HG03565 (cell line): ENCODE data around the gene MDK.
A peak's percentile ranks its signal among the peaks of the same experiment; 100 is the strongest.

Source experiments
- ATAC-seq: cut with Tn5 transposase; IDR thresholded peaks from one replicate; pipeline ENCODE4 v1.9.1; 2021; ENCODE audit warnings: mild to moderate bottlenecking, moderate library complexity; ENCODE audit not compliant: unreplicated experiment

MDK gene

DNA sequence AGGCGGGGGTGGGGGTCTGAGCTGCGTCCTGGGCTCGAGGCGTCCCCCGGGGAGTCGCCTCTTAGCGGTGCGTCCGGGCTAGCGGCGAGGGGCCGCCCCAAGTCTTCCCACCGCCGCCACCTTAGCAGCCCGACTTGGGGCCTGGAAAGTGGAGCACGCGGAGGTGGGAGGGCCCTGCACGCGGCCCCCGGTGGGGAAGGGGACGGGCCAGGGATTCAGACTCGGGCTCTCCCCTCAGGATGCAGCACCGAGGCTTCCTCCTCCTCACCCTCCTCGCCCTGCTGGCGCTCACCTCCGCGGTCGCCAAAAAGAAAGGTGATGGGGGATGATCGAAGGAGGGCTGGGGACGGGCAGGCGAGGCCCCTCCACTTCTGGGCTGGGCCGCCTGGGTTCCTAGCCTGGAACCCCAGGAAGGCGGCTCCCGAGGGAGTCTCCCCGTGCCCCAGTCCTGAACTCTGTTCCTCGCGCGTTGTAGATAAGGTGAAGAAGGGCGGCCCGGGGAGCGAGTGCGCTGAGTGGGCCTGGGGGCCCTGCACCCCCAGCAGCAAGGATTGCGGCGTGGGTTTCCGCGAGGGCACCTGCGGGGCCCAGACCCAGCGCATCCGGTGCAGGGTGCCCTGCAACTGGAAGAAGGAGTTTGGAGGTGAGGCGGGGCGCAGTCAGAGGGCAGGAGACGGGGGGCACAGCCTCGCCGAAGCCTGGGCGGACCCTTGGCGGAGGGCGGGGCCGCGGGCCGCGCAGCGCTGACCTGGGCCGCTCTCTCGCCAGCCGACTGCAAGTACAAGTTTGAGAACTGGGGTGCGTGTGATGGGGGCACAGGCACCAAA lies 563 bp downstream of the MDK start:
- ATAC-seq = no peak

DNA sequence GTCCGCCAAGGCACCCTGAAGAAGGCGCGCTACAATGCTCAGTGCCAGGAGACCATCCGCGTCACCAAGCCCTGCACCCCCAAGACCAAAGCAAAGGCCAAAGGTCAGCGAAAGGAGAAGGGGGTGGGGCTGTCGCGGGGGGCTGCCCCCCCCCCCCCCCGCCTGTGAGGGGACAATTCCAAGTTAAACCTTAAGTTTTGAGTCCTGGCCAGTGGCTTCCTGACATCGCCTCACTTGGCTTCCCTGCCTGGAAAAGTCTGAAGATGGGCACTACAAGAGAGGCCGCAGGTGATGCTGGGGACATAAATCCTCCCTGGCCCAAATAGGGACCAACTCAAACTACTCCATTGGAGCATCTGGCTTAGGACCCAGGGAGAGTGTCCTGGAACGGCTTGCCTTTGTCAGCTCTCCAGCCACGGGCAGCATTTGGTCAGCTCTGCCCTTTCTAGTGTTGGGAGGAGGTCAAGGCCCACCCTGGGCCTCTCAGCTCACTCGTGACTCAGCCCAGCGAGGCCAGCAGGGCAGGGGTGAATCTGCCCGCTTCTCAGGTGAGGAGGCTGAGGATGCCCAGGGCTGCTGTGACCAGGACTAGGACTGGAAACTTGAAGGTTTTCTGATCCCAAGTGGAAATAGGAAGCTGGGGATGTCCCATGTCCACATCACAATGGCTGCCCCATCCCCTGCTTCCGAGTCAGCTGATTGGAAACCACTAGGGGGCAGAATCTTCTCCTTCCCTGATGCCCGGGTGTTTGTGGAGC lies 1.4 kb downstream of the MDK start:
- no peak for ATAC-seq

DNA sequence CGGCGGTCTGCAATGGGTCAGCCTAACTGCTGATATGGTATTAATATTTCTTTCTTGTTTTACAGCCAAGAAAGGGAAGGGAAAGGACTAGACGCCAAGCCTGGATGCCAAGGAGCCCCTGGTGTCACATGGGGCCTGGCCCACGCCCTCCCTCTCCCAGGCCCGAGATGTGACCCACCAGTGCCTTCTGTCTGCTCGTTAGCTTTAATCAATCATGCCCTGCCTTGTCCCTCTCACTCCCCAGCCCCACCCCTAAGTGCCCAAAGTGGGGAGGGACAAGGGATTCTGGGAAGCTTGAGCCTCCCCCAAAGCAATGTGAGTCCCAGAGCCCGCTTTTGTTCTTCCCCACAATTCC lies 1.9 kb downstream of the MDK start:
- no peak for ATAC-seq

DNA sequence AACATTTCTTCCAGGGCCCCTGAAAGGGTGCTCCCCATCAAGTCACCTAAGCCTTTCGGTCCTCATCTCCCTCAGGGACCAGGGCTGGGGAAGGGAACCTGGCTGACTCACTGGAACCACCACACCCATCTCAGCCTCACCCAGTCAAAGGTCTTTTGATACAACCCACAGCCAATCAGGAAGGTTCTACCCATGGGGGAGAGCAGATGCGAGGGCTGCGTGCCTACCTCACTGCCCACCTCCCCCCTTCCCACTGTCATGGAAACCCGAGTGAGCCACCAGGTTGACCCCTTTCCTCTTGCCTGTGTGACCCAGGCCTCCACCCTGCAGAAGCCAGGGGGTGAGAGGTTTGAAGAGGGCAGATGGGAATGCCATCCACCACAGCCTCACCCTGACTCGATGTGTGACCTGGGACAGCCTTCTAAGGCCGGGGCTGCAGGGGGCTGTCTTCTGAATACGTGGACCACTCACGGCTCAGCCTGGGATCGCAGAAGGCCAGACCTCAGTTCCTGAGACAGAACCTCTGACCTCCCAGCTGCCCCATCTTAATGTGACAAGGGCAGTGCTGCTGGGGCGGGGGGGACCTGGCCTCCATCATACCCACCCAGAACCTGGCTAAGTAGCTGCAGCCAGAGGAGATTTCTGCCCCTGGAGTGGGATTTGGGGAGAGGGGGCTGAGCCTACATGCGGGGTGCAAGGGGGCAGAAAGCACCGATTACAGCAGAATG lies 2.7 kb downstream of the MDK start:
- ATAC-seq = no peak

DNA sequence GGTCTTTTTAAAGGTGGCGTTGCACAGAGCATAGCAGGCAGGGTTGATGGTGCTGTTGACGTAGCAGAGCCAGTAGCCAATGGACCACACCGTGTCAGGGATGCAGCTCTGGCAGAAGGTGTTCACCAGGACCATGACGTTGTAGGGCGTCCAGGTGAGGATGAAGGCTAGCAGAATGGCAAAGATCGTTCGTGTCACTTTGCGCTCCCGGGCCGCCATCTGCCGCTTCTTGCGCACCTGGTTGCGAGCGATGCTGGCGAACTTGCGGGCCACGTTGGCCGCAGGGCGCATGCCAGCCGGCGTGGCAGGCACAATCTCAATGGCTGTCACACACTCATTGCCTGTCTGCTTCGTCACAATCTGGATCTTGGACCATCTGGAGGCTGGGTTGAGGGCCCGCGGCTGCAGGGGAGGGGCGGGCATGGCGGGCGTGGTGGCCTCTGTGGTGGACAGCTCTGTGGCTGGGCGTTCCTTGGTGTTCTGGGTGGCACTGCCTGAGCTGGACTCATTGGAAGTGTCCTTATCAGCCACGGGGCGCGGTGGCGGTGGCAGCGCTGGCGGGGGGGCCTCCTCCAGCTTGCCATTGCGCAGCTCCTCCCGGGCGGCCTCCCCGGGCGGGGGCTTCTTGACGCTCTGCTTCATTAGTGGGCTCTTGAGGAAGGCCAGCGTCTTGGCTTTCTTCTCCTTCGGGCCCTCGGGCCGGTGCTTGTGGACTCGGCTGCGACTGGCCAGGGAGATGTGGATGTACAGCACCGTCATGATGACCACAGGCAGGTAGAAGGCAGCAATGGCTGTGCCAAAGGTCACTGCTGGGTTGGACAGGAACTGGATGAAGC lies 3.9 kb downstream of the MDK start:
- ATAC-seq = no peak

DNA sequence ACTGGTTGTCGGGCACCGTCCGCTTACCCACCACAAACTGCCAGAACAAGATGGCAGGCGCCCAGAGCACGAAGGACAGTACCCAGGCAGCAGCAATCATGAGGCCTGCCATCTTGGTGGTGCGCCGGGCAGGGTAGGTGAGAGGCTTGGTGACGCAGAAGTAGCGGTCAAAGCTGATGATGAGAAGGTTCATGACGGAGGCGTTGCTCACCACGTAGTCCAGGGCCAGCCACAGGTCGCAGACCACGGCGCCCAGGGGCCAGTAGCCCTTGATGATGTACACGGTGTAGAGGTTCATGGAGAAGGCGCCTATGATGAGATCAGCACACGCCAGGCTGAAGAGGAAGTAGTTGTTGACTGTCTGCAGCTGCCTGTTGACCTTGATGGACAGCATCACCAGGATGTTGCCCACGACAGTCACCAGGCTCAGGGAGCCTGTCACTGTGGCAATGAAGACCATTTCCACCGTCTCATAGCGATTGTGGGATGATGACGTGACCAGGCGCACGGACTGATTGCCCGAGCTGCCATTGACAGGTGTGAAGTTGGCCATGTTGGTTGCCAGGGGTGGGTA lies 4.6 kb downstream of the MDK start:
- no peak for ATAC-seq

DNA sequence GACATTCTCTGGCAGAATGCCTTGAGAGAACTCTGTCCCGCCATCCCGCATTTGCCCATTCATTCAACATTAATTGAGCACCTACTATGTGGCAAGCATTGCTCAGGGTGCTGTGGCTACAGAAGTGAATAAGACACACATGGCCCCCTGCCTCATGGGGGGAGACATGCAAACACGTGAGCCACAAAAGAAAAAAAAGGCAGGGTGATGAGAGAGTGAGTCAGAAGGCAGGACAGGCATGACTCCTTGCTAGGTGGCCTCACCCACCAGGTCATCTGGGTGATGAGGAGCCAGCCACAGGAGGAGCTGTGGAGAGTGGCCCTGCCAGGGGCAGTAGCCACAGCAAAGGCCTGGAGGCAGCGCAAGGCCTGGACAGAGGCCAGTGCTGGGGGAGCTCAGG lies 5.2 kb downstream of the MDK start:
- no peak for ATAC-seq

DNA sequence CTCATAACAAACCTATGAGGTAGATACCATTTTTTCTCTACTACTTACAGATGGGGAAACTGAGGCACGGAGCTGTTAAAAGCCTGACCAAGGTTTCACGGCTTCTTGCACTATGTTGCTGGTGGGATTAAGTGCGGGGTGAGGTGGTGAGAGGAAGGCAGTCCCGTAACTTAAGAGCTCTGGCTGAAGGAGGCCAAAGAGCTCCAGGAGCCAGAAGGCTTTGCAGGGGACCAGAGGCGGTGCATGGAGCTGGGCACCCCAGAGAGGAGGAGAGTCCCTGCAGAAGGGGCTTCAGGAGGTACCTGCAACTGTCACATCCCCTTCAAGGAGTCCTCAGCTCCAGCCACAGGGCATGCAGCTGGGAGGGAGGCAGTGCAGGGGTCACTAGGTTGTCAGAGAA lies 6.0 kb downstream of the MDK start:
- ATAC-seq = no peak

DNA sequence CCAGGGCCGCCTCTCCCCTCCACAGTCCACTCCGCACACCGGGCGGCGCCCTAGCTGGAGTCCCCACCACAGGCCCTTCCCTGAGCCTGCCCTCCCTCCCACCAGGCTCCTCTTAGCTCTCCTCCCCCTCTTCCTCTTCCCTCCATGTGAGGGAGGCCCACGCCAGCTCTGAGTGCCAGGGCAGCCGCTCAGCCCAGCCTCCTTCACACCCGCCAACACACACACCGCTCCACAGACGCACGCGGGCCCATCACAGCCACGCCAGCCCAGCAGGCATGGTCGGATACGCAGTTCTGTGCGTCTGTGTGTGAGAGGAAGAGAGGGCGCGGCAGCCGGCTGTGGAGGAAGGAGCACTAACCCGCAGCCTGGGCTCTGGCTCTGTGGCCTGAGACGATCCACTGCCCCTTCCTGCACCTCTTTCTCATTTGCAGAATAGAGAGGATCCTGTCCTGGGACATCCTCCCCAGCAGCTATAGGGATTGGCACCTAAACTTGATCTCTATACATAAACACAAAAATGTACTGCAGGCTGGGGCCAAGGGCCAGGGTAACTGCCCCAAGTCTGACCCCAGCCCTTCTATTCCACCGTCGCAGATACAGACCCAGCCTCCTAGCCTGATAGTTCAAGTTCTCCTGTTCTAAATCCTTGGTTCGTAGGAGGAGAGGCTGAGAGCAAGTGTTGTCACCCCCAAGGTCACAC lies 6.6 kb downstream of the MDK start:
- no peak for ATAC-seq

DNA sequence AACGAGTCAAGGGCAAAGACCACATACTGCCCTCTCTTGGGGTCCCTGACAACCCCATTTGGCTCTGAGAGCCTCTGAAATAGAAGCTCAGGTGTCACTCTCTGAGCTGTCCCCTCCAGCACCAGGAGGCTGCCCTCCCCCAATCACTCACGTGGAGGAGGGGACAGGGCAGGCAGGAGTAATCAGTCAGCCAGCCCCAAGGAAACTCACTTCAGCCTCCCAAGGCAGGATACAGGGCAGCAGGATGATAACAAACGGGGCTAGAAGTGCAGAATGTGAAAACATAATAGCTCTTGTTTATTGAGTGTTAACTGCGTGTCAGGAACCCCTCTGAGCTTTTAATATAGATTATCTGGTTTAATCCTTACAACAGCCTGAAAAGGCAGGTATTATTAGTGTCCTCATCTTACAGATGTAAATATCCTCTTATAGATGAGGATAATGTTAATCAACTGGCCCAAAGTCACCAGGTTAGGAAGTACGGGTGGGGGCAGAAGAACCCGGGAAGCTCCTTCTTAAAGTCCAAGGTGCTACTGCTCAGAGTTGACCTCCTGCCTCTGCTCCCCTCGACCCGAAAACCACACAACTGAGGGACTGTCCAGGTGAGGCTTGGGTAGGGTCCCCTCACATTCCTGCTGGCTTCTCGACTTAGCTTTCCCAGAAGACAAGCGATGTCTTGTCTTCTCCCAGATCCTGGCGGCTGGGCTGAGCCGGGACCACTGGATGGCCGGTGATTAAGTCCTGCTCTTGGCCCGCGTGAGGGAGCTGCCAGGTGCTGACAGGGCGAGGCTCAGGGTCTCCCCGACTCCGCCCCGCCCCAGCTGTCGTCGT lies 7.4 kb downstream of the MDK start:
- ATAC-seq = no peak

DNA sequence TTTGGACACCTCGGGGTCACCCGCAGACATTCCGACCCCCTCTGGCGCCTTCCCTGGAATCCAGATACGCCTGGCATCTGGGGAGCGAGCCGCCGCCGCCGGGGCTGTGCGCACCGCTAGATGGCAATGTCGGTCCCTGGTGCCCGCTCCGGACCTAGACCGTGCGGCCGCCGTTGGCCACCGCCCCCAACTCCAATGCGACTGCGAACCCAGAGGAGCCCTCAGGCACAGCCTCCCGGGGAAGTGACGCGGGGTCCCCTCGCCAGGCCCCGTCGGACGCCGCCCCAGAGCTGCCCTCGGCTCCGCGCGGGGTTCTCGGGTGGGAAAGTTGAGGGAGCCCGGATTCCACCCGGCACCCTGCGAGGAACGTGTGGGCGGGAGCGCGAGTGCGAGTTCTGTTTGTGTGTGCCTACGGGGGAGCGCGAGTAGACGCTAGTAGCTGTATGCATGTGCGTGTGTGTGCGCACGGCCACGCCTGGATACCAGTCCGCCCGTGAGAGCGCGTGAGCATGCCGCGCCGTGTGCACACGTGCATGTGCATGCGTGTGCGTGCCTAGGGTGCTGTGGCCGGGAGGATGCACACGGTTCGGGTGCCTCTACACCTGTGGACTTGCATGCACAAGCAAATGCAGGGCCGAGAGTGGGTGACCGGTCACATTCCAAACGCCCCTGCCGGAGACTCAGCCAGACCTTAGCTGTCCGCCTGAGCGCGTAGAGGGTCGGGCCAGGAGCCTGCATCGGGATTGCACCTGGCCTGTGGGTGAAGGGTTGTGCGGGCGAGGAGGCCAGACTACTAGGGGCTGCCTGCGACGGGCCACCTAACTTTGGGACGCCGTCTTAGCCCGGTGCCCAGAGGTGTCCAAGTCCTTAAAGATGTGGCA lies 8.2 kb downstream of the MDK start:
- ATAC-seq = no peak

DNA sequence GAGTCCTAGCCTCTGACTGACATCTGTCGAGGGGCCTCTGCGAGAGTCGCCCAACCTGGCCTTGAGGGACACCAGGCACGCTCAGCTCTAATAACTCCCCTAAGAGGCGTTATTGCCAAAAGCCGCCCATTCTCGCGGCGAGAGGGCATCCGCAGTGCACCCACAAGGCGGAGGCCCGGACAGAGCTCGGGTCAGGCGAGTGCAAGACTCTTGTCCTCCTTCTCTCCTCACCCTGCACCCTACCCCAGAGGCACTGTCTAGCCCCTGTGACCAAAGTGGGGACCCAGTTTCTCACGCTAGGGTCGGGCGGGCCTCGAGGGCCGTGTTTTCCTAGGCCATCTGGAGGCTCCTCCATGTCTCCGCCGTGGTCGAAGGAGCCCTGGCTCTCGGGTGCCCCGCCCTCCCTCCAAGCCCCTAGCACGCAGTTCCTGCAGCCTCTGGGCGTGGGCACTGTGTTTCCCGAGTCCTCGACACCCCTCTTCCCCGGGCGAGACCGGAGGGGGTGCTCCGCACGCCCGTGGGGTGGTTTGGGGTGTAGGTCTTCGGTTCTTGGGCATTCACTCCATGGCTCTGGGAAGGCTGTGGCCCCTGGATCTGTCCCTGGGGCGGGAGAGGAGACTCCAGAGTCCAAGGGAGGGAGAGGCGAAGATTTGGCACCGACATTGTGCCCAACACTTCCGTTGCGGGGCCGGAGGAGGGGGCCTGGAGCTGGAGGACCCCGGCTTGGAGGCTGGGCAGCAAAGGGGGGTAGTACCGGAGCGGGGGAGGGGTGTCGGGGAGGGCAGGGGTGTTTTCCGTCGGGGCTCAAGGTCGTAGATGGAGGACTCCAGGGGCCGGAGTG lies 9.1 kb downstream of the MDK start:
- ATAC-seq = no peak

DNA sequence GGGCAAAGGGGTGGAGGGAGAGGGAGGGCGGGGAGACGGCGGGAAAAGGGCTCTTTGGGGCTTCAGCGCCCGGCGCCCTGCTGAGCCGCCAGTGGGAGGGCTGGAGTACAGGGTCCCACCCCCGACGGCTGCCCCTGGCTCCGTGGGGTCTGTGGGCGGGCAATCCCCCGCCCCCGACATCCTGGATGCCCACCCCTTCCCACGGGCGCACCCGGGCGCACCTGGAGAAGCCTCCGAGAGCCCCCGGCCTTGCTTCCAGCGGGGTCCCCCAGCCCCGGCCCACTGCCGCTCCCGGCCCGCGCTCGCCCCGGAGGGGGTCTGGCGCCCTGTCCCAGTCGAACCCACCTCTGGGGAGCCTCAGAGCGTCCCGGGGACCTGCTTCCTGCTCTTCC lies 9.7 kb downstream of the MDK start:
- ATAC-seq = no peak

DNA sequence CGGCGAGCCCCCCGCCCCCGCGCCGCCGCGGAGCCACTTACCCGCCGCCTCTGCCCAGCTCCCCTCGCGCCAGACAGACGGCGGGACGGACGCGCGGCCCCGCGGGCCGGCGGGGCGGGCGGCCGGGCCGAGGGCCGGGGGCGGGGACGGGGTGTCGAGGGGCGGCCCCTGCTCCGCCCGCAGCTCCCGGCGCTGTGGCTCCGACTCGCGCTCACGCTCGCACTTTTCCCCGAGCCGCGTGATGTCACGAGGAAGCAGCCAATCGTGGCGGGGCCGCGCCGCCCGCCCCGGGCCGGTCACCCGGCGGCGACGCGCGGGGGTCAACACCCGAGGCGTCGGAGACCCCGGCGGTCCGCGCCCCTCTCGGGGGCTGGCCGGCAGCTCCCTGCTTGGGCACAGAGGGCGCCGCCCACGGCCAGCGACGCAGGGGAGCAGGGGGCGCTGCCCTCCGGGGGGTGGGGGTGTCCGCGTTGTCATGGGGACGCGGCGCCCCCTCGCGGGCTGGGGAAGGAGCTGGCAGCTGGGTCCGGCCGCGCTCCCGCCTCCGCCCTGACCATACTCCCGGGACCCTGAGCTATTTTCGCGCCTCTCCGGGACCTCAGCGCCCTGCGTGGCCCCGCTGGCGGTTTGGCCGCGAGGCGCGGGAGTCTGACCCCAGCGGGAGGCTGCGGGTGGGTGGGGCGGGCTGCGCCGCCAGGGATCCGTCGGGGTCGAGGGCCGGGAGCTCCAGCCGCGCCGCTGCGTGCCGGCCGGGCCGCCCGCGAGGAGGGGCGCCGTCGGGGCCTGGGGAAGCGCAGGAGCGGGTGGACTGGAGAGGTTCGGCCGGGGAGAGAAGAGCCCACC lies 10.3 kb downstream of the MDK start, which contains the start of gene CHRM4:
CHRM4 (minus strand) TSS at position 199 of the 843 bp plus-strand sequence. CDS start 5,219 bp downstream, outside the sequence.
- ATAC-seq = no peak

DNA sequence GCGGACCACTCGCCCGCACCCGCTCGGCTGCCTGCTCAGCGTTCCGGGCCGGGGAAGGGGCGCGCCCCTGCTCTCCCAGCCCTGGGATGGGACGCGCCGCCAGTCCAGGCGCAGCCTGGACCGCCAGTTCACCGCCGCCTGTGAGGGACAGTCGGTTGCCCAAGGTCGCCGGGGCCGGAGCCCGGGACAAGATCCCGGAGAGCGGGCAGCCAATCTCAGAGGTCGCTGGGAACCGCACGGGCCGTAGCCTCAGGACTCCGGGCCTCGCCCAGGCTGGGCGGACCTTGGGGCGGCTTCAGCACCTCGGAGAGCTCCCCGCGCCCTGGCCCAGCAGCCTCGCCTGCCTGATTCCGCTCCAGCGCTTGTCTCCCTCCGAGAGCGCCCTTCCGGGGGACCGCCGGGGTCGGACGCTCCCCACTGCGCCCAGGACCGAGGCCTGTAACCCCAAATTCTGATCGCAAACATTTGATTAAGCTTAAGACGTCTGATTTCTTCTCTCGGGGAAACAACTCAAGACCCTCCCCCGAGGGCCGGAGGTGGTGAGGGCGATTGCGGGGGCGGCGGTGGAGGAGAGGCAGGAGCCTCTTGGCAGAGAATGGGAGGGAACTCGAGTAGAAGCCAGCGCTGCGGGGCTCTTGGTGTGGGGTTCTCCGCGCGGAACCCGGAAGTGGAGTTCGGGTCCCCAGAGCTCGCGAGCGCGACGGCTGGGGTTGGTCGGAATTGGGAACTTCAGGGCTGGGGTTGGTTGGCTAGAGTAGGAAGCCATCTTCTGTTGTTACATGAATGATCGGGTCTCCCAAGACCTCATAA lies 11.2 kb downstream of the MDK start:
- peak; percentile 47 for ATAC-seq
